HL-60 (cell line): Measurements from ENCODE around the gene DMGDH.

Experiments
- DNase-seq, 2 experiments: peaks; one replicate each; pipeline ENCODE4 v3.0.0-alpha.2; 2010 to 2020; ENCODE audit warnings: low read depth in 1 of 2, low spot score in 1 of 2
- H3K27ac ChIP-seq: fragments of 250-450 bp; sonication (Bioruptor Pico); replicated peaks from 2 replicates; pipeline ENCODE4 v1.5.1; 2020; ENCODE audit warnings: mild to moderate bottlenecking, moderate library complexity
- H3K27me3 ChIP-seq: fragments of 250-450 bp; sonication (Bioruptor Pico); 2 replicates; pipeline ENCODE4 v1.5.1; 2021; ENCODE audit warnings: mild to moderate bottlenecking, moderate library complexity; ENCODE audit not compliant: insufficient read depth, poor library complexity, severe bottlenecking
- H3K4me3 ChIP-seq: replicated peaks from 2 replicates; pipeline ENCODE4 v1.5.1; 2011; ENCODE audit warnings: mild to moderate bottlenecking, control low read depth, low read length; ENCODE audit not compliant: insufficient read depth
- CTCF ChIP-seq: IDR thresholded peaks from one replicate; pipeline ENCODE4 v1.5.1; 2011; ENCODE audit warnings: low read length, control low read depth, inconsistent platforms; ENCODE audit not compliant: insufficient read depth
- GABPA ChIP-seq: IDR thresholded peaks from 2 replicates; pipeline ENCODE4 v1.6.1; 2012; ENCODE audit warnings: low read depth
- POLR2AphosphoS5 ChIP-seq: IDR thresholded peaks from 2 replicates; pipeline ENCODE4 v1.6.1; 2012; ENCODE audit warnings: low read depth
- SPI1 ChIP-seq: IDR thresholded peaks from 2 replicates; pipeline ENCODE4 v1.6.1; 2012; ENCODE audit warnings: low read depth, mild to moderate bottlenecking, borderline replicate concordance
- TF ChIP-seq, protein P1 (sequence below): IDR thresholded peaks from 2 replicates; pipeline ENCODE4 v1.6.1; 2012; ENCODE audit warnings: low read depth; ENCODE audit not compliant: insufficient replicate concordance

DMGDH gene

DNA sequence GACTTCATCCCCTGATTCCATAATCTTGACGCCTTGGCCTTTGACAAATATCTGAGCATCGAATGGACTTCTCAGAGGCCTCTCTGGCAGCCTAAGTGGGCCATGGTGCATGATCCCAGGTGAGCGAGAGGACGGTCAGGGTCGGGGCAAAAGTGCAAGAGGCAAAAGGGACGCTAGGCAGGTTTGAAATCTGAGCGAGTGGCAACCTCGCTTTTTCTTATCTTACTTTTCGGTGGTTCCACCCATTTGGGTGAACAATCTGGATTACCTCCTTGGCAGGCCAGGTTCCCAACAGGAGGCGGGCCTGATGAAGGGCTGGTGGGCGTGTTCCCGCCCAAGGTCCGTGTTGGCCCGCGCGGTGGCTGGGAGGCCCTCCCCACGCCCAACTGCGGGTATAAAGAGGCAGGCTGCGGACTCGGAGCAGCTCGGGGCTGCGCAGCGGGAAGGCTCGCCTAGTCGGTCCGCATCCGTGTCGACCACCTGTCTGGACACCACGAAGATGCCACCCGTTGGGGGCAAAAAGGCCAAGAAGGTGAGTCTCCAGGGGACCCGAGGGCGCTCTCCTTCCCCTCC lies 42.0 kb upstream of the DMGDH start, which contains the start of gene BHMT:
BHMT (plus strand) TSS at position 423 of the 573 bp plus-strand sequence; CDS start at position 500, 77 bp downstream.
- DNase-seq: no peak

GRCh38 chr5:79109527-79110492 lies 40.3 kb upstream of the DMGDH start:
- Histone ChIP-seq H3K27me3 (no peaks in the 10 kb centered on the region), H3K27ac (no peak overlapping the region), H3K4me3 (no peak overlapping the region)
- DNase-seq: peak in 1 of 2 experiments; percentile 16
- no peak for TF ChIP-seq GABPA
- TF ChIP-seq SPI1: no peak
- no peak for TF ChIP-seq POLR2AphosphoS5
- TF ChIP-seq CTCF: no peak
- TF ChIP-seq, protein P1, sequence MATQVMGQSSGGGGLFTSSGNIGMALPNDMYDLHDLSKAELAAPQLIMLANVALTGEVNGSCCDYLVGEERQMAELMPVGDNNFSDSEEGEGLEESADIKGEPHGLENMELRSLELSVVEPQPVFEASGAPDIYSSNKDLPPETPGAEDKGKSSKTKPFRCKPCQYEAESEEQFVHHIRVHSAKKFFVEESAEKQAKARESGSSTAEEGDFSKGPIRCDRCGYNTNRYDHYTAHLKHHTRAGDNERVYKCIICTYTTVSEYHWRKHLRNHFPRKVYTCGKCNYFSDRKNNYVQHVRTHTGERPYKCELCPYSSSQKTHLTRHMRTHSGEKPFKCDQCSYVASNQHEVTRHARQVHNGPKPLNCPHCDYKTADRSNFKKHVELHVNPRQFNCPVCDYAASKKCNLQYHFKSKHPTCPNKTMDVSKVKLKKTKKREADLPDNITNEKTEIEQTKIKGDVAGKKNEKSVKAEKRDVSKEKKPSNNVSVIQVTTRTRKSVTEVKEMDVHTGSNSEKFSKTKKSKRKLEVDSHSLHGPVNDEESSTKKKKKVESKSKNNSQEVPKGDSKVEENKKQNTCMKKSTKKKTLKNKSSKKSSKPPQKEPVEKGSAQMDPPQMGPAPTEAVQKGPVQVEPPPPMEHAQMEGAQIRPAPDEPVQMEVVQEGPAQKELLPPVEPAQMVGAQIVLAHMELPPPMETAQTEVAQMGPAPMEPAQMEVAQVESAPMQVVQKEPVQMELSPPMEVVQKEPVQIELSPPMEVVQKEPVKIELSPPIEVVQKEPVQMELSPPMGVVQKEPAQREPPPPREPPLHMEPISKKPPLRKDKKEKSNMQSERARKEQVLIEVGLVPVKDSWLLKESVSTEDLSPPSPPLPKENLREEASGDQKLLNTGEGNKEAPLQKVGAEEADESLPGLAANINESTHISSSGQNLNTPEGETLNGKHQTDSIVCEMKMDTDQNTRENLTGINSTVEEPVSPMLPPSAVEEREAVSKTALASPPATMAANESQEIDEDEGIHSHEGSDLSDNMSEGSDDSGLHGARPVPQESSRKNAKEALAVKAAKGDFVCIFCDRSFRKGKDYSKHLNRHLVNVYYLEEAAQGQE: no peak

More for the DNA sequence above, 42.0 kb upstream of the DMGDH start, which contains the start of gene BHMT:
- Histone ChIP-seq H3K27me3 (no peaks in the 10 kb centered on the region), H3K4me3 (no peak within 1 kb of the TSS), H3K27ac (no peak within 1 kb of the TSS)
- TF ChIP-seq POLR2AphosphoS5: no peak
- TF ChIP-seq SPI1: no peak
- no peak for TF ChIP-seq CTCF
- no peak for TF ChIP-seq GABPA
- TF ChIP-seq, protein P1: no peak

DNA sequence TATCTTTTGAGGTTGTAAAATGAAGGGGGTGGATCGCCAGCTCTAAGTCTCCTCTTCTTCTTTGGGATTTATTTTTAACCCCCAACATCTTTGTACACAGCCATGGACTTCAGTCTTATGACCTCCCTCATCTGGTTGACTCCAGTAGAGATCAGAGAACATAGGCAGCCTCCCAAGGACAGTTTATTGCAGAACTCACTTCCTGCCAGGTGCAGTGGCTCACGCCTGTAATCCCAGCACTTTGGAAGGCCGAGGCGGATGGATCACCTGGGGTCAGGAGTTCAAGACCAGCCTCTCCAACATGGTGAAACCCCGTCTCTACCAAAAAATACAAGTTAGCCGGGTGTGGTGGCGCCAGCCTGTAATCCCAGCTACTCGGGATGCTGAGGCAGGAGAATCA lies 39.3 kb upstream of the DMGDH start:
- no peaks in the 10 kb centered on the region for H3K27me3 ChIP-seq
- no peak for DNase-seq
- no peak overlapping the region for H3K4me3 ChIP-seq
- TF ChIP-seq SPI1: no peak
- TF ChIP-seq, protein P1: no peak
- H3K27ac ChIP-seq: no peak overlapping the region
